Endometrial microvascular endothelial cells (primary cell): Measurements from ENCODE around the gene ATP9B. TPM values are rescaled to one million over a fixed set of nuclear protein-coding genes. Genes with fewer than 3 reads are reported as not detected.
"Not testable (repeated sequence)": the region's sequence is repeated elsewhere in the genome, so short reads cannot be mapped to it uniquely, and the experiment has no call there.

Experiments used
- in situ Hi-C: cut with HindIII; loops from 2 replicates; pipeline ENCODE4 v1.10.0; 2017; ENCODE audit warnings: low sequenced_read_pairs, low pct_unique_long_range_greater_than_20kb; ENCODE audit errors: inconsistent ontology term
- total RNA-seq: library from RNA; depleted of rRNA; stranded (reverse); fragments of >200 nt; gene quantifications from one replicate; pipeline ENCODE4 v1.2.3, GENCODE V29; 2015; ENCODE audit errors: inconsistent ontology term

Gene ATP9B
- total RNA-seq, 1 donor from 2014 or later, result 9.5 TPM

DNA sequence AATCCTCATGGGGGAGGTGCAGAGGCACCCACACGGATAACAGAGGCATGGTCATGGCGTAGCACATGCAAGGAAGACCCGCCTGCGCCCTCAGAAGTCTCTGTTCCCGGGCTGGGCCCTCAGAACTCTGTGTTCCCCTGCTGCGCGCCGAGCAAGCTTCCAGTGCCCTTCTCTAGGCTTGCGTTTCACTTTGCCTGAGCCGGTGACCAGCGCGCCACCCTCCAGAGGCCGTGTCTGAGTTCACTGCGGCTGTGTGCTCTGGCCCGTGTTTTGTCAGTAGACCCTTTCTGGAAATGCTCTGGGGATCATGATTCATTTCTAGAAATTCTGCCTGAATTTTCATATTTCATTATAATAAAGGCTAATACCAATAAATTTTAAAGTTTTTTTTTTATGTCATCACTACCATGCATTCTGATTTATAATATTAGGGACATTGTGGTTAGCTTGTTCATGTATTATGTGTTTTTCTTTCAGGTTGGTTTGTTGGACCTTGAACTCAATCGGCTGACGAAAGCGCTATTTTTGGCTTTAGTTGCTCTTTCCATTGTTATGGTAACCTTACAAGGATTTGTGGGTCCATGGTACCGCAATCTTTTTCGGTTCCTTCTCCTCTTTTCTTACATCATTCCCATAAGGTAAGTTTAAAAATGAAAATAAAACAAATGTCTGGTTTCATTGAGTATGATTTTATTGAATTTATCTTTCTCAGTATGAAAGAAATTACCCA, 183.9 kb downstream of the ATP9B start:
- in situ Hi-C loops, result no loop called here

DNA sequence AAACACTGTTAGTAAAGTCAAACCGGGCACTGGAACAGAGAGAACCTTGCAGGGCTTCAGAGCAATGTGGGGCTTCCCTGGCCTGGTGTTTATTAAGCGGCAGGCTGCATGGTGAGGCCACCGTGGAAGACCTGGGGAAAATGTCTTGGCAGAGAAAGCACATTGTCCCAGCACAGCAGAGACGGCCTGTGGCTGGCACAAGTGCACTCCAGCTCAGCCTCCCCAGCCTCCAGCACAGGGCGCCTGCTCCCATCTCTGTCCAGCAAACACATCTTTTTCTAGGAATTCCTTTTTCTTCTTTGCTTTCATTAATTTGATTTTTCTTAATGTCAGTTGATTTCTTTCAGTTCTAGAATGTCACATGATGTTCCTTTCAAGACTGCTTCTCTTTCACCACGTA, 188.3 kb downstream of the ATP9B start:
- in situ Hi-C loops, result no loop called here

DNA sequence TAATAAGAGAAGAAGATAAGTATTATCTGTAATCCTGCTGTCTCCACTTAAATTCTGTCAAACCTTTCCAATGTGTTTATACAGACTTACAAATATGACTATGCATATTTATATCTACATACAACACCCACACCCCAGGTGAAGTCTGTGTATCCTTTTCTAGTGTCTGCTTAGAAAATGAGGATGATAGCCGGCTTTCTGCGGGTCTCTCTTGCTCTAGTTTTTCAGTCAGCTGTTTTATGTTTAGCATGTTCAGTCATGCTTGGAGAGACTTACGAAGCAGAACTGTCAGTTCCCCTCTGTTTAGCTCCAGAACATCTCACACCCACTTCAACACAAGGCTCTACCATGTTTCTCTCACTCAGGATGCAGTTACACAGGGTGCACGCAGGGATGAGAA, 189.3 kb downstream of the ATP9B start:
- in situ Hi-C loops, result no loop called here

DNA sequence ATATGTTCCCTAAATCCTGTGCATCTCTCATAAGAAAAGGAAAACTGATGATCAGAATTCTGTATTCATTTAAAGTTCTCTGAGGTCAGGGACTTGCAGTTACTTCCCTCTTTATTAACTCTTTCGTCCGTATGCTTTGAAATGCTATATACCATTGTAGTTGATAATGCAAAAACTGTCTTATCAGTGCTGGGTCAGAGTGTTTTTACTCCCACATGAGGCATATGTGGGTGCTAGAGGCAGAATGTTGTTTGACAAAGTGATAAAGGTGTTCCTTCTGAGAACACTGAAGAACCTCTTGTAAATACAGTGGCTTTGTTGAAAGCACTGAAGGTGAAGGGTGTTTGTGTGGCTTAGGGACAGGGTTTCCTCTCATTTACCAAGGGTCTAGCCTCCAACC, 190.0 kb downstream of the ATP9B start:
- in situ Hi-C loops, result no loop called here

DNA sequence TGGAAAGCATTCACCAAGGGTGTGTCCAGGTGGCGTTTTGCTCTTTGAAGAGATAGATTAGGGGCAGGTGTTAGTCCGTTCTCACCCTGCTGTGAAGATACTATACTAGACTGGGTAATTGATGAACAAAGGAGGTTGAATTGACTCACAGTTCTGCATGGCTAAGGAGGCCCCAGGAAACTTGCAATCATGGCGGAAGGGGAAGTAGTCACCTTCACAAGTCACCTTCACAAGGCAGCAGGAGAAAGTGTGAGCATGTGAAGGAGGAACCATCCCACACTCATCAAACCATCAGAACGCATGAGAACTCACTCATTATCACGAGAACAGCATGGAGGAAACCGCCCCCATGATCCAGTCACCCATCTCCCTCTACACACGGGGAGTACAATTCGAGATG, 190.8 kb downstream of the ATP9B start:
- in situ Hi-C loops, result no loop called here

DNA sequence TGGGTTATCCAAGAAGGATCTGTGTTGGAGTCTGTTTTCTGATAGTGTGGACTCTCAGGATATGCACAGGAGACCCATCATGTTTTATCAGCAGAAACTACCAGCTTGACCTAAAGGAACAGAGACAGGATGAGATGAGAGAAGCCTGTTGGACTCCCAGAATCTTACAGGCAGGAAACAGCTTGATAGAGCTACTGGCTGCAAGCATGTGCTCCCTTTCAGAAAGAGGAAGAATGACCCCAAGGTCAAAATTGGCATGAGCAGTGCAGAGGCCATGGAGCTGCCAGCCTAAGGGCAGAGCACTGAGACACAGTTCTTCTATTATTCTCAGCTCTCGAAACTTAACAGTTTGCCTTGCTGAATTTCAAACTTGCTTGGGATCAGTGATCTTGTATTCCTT, 191.3 kb downstream of the ATP9B start:
- in situ Hi-C loops, result no loop called here

DNA sequence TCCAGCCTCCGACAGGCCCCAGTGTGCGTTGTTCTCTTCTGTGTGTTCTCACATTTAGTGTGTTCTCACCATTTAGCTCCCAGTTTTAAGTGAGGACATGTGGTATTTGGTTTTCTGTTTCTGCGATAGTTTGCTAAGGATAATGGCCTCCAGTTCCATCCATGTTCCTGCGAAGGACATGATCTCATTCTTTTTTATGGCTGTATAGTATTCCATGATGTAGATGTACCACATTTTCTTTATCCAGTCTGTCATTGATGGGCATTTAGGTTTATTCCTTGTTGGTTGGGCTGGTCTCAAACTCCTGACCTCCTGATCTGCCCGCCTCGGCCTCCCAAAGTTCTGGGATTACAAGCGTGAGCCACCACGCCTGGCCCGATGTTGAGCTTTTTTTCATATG, 195.9 kb downstream of the ATP9B start:
- in situ Hi-C loops, result not testable (repeated sequence)

DNA sequence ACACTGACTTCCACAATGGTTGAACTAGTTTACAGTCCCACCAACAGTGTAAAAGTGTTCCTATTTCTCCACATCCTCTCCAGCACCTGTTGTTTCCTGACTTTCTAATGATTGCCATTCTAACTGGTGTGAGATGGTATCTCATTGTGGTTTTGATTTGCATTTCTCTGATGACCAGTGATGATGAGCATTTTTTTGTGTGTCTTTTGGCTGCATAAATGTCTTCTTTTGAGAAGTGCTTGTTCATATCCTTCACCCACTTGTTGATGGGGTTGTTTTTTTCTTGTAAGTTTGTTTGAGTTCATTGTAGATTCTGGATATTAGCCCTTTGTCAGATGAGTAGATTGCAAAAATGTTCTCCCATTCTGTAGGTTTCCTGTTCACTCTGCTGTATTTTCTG, 202.6 kb downstream of the ATP9B start:
- in situ Hi-C loops, result not testable (repeated sequence)

DNA sequence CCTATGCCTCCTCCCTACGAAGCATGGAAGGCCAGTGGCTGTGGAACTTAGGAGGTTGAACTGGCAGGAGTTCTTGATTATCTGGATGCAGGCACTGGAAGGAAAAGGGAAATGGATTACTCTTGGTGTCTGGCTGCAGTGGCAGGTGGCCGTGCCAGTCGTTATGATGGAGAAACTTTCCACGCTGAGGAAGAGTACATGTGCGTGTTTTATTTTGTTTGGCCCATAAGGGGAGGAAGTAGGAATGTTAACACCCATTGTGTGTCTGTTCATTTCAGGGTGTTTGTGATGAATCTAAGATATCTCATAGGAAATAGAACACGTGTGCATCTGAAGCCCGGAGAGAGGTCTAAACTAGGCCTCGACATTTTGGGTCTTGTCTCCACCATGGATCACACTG, 203.7 kb downstream of the ATP9B start:
- in situ Hi-C loops, result no loop called here

DNA sequence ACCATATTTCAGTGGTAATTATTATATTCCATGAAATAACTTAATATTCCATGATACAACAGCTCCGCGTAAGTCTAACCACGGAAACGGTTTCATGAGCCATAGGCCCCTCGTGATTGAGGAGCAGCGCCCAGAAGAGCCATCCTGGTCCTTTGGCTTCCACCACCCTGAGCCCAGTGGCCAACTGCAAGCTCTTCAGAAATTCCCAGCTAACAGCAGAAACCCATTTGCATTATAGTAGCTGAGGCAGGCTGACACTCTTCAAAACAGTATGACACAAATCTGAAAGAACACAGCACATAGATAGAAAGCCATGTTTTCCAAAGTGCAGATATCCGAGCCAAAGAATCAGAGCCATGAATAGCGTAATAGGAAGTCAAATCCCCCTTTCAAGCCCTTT, 205.6 kb downstream of the ATP9B start:
- in situ Hi-C loops, result no loop called here

DNA sequence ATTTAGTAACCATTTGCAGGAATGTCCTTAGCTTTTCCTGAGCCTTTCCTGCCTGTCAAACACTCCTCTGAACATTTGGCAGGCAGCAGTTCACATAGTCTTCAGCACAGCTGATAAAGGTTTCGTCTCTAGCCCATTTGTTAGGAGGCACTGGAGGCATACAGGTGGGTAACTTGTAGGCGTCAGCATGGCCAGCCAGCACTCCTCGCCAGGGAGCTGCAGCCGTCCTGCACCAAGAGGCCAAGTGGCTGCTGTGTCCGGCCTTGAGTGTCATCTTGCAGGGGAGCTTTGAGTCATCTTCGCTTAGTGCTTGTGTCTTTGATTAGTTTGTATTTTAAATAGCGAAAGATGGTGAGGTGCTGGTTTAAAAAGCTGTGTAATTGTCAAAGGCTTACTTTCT, 206.3 kb downstream of the ATP9B start:
- in situ Hi-C loops, result no loop called here

DNA sequence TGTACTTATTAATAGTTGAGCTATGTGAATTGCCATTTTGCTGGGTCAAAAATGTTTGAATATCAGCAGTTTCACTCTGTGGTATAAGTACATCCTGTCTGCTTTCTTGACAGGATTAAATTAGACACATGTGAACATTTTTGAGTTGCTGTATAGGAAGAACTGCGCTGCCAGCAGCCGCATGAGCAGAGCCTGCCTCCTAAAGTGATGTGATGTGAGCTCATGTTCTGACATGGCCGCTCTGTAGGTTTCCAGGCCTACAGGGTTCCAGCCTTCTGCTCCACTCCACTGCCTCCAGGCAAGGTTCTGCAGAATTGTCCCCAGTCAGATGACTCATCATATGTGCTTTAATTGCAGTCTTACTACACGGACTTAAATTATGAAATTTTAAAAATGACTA, 206.8 kb downstream of the ATP9B start:
- in situ Hi-C loops, result no loop called here

DNA sequence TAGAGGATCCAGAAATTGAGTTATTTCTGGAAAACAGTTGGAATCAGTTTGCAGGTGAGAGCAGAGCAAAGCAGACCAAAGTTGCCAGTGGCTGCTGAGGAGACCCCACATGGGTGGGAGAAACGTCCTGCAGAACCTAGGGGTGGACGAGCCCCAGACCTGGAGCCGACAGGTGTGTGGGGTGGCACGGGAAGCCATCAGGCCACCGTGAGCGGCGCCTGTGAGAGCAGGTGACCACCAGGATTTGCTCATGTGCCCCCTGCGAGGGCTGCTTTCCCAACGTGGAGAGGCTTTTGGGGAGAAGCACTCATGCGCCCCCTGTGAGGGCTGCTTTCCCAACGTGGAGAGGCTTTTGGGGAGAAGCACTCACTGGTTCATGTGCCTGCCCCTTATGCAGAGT, 209.7 kb downstream of the ATP9B start:
- in situ Hi-C loops, result no loop called here

DNA sequence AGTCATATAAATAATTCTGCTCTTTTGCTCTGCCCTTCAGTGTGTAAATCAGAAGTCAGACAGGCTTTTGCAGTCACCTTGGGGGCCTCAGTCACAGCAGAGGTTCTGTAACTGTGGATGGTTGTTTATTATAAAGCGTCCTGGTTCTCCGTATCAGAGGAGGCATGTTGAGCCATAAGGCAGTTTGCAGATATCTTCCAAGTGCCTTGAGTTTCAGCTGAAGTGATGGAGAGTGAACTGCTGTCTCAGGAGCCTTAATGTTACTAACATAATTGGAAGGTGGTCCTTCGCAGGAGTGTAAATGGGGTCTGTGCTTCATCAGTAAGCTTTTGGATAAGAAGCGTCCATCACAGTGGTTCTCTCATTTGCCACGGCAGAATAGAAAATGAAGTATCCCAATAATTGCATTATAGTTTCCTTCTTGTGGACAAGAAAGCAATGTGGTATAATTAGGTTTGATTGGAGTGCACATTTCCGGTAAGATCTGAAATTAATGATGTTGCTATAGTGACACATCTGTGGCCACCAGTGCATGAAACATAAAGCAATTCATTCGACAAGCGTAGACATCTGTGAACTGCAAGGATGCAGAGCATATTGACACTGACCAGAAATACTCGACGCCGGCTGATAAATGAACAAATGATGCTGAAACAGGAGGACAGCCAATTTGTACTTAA, 214.1 kb downstream of the ATP9B start:
- in situ Hi-C loops, result no loop called here

DNA sequence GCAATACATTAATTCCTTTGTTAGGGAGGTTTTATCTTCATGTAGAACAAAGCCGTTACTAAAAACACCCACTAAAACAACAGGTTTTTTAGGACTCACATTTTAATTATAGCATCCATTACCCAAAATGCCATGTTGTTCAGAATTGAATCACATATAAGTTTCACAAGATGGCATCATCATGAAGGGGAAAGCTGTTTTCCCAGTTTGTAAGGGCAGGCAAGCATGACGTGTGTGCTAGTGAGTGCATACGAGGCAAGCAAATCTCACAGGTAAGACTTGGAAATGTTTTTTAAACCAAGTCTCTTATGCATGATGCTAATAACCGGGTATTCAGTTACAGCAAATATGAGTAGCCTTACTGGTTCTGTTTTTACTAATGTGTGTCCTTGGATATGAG, 214.7 kb downstream of the ATP9B start:
- in situ Hi-C loops, result no loop called here

DNA sequence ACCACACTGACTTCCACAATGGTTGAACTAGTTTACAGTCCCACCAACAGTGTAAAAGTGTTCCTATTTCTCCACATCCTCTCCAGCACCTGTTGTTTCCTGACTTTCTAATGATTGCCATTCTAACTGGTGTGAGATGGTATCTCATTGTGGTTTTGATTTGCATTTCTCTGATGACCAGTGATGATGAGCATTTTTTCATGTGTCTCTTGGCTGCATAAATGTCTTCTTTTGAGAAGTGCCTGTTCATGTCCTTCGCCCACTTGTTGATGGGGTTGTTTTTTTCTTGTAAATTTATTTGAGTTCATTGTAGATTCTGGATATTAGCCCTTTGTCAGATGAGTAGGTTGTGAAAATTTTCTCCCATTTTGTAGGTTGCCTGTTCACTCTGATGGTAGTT, 216.0 kb downstream of the ATP9B start:
- in situ Hi-C loops, result not testable (repeated sequence)

DNA sequence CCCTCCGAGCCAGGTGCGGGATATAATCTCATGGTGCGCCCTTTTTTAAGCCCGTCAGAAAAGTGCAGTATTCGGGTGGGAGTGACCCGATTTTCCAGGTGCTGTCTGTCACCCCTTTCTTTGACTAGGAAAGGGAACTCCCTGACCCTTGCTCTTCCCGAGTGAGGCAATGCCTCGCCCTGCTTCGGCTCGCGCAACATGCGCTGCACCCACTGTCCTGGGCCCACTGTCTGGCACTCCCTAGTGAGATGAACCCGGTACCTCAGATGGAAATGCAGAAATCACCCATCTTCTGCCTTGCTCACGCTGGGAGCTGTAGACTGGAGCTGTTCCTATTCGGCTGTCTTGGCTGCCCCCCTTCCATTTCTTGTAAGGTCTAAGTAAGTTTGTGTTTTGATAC, 221.2 kb downstream of the ATP9B start:
- in situ Hi-C loops, result not testable (repeated sequence)

DNA sequence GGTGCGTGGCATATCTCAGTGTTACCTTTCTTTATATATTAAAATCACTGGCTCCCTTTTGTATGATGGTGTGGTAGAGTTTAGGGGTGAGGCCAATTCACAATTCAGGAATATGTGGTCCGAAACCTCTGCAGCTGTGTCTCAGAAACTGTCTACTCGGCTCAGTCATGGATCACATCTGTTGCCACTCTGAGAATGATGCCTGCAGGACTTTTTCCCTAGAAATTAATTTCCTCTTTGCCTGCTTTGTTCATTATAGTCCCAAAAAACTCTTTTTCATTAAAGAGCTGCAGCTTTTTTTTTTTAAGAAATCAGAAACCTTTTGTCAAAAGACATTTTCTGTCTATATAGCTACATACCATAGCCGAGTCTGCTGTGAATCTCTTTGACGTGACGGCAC, 221.7 kb downstream of the ATP9B start:
- in situ Hi-C loops, result no loop called here

DNA sequence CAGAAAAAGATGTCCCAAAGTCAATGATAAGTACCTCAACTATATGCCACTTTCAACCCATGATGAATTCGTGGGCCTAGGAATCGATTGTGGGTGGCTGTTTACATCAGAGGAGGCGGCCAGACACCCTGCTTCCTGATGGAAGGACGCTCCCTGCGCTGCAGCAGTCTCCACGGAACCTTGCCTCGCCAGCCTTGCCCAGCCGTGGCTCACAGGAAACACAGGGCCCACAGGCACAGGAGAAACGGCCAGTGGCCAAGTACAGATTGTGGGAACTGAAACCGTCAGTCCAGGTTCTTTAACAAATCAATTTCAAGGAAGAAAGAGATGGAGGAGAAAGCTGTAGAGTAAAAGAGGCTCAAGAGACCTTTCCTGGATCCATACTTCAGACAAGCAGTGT, 225.0 kb downstream of the ATP9B start:
- in situ Hi-C loops, result no loop called here

DNA sequence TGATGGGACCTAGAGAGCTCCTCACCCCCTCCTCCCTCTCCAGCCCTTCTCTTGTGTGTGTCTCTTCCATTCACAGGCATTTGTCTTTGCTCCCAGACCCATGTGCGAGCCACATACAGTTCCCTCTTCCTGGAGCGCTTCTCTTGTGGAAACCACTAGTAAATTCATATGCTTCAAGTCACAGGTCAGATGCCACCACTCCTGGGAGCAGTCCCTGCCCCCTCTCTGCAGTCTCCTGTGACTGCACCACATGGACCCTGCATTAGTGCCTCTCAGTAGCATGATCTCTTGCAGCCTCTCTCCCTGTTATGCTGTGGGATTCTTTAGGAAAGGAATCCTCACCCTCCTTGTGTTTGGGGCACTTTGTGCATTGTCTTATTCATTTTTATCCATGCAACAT, 230.1 kb downstream of the ATP9B start:
- in situ Hi-C loops, result no loop called here

DNA sequence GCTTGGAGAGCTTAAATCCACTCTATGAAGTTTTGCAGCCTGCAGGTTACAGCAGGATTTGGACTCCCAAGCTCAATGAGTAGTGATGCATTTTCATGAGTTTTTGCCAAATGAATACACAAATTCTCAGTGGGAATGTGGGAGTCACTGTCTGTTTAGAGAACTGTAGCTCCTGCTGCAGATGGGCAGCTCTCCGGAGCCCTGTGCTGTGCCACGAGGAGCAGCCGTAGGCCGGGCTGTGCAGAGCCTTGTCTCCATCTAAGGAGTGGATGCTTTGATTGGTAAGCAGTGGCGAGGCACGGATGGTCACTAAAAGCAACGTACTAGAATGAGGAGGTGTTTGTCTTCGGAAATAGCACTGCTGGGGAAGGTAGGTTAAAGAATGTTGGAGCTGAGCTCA, 230.5 kb downstream of the ATP9B start:
- in situ Hi-C loops, result no loop called here
